GM19468 (cell line): ENCODE results near the gene DOCK3.
"Not testable (repeated sequence)": the region's sequence is repeated elsewhere in the genome, so short reads cannot be mapped to it uniquely, and the experiment has no call there.

Experiments
- ATAC-seq: cut with Tn5 transposase; IDR thresholded peaks from one replicate; pipeline ENCODE4 v1.9.1; 2021; ENCODE audit warnings: mild to moderate bottlenecking, moderate library complexity, moderate number of reproducible peaks; ENCODE audit not compliant: unreplicated experiment; ENCODE audit errors: extremely low read depth

Gene DOCK3

DNA sequence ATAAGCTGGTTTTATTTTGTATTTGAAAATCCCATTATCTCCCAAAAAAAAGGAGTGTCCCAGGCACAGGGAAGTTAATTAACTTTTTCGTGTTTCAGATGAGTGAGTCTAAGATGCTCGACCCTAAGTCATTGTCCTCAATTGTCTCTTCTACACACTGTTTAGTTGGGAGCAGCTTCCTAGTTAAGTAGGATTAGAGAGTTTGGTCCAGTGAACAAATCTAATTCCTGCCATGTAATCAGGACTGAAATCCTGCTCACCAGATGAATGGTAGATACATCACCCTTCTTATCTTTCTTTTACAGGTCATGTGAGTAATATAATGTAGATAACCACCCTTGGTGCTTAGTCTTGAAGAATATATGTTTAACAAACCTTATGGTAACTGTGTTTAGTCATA lies 481.4 kb downstream of the DOCK3 start:
- ATAC-seq: no peak

DNA sequence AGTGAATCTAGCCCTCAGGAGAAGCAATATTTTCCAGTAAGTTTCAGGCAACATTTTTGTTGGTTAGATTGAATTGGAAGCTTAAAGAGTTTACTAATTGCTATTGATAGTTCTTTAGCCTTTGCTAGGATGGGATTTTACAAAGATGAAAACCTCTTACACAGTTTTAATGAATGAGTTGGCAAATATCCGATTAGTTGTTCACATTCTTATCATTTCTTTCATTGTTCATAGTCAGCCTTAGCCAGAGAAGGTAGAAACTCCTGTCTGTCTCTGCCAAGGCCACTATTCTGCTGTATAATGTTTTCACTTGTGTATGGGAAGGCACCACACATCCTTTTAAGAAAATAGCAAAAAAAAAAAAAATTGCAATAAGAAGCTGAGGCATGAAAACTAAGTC lies 488.3 kb downstream of the DOCK3 start:
- ATAC-seq: no peak

GRCh38 chr3:51173518-51174271 lies 499.0 kb downstream of the DOCK3 start:
- ATAC-seq: no peak

DNA sequence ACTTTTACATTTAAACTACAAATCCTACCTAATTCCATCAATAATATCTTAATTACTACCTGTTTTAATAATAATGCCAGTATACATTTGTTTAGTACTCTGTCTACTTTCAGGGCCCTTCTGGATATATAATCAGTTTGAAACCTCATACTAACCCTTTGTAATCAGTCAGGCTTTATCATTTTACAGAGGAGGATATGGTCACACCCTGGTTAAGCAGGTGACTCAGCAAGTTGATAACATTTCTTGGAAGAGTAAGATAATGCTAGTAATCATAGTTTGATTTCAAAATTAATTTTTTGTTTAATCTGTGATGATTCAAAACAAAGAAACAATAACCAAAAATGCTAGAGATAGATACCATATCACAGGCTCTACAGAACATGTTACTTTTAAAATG lies 502.2 kb downstream of the DOCK3 start:
- no peak for ATAC-seq

DNA sequence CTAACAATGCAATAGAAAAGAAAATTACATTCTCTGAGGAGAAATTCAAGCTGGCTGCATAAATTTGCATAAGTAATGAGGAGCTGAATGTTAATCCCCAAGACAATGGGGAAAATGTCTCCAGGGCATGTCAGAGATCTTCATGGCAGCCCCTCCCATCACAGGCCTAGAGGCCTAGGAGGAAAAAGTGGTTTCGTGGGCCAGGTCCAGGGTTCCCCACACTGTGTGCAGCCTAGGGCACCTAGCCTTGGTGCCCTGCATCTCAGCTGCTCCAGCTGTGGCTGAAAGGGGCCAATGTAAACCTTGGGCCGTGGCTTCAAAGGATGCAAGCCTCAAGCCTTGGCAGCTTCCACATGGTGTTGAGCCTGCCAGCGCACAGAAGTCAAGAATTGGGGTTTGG lies 511.7 kb downstream of the DOCK3 start:
- ATAC-seq: not testable (repeated sequence)

- no peak for ATAC-seq
These were observed 515.5 kb downstream of the DOCK3 start for GRCh38 chr3:51190199-51190598.

DNA sequence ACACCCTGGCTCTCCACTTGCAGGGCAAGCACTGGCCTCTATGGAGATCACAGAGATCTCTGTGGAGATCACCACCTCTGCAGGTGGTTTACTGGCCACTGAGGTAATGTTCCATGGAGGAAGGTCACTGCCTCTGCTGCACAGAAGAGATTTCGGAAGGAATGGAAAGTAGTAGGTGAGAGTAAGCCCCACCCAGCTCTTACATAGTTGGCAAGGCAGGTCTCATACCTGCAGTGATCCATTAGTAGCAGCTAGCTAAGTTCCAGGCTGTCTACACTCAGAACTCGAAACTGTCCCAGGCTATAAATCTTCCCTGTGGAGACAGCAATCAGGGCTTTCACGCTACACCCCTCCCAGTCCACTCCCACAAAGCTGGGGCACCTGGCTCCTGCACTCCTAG lies 516.1 kb downstream of the DOCK3 start:
- ATAC-seq: no peak

DNA sequence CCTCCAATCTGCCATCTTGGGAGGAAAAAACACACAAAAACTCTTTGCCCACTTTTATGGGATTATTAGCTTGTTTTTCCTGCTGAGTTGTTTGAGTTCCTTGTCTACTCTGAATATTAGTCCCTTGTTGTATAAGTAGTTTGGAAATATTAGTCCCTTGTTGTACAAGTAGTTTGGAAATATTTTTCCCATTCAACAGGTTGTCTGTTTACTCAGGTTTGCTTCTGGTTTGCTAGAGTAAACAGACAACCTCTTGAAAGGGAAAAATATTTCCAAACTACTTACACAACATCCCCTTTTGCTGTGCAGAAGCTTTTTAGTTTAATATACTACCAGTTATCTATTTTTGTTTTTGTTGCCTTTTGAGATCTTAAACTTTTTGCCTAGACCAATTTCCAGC lies 517.0 kb downstream of the DOCK3 start:
- ATAC-seq: no peak

DNA sequence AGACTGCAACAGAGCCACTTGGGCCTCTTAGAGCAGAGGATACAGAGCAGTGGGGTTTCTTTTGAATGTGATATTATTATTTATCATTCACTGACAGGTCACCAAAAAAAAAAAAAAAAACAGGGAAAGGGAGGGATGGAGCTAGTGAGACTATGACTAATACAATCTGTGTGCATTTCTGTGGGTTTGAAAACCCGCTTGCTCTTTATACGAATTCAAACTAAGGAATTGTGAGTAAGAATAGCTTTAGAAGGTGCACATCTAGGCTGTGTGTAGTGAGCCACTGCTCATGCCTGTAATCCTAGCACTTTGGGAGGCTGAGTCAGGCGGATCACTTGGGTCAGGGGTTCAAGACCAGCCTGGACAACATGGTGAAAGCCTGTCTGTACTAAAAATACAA lies 523.8 kb downstream of the DOCK3 start:
- no peak for ATAC-seq

DNA sequence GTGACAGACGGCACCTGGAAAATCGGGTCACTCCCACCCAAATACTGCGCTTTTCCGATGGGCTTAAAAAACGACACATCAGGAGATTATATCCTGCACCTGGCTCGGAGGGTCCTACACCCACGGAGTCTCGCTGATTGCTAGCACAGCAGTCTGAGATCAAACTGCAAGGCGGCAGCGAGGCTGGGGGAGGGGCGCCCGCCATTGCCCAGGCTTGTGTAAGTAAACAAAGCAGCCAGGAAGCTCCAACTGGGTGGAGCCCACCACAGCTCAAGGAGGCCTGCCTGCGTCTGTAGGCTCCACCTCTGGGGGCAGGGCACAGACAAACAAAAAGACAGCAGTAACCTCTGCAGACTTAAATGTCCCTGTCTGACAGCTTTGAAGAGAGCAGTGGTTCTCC lies 524.6 kb downstream of the DOCK3 start:
- ATAC-seq: not testable (repeated sequence)

GRCh38 chr3:51216291-51216690 lies 541.6 kb downstream of the DOCK3 start:
- no peak for ATAC-seq

- no peak for ATAC-seq
These were observed 547.2 kb downstream of the DOCK3 start for GRCh38 chr3:51221959-51222358.

DNA sequence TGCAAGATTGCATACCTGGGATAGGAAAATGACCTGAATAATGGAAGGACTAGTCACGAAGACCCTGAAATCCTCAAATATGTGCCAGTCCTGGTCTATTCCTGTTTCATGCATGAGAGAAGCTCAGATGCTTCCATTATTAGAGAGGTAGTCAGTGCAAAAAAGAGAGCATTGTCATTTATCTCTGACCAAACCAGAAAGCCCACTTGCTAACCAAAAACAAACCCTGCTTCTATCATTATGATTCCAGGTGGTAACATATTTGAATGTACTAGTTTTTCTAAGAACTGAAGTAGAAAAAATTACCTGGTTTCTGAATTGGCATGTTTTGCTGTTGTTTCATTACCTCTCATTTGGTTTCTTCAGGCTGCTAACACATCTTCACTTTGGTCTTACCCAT lies 549.6 kb downstream of the DOCK3 start:
- ATAC-seq: no peak

GRCh38 chr3:51224843-51225242 lies 550.1 kb downstream of the DOCK3 start:
- no peak for ATAC-seq

DNA sequence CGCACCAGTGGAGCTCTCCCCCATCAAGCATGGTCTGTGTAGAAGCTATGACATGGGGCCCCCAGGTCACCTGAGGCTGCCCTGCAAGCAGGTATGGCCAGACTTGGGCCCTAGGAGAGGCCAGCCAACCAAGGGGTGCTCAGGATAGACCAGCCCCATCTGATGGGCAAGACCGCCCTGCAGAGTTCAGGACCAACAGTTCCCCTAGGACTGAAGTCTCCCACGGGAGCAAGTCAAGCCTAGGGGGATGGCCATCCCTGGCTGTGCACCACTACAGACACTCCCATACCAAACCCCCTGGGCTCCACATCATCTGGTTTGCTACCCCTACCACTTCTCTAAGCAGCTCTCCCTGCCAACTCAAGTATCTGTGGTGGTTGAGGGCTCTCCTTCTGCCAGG lies 568.2 kb downstream of the DOCK3 start:
- no peak for ATAC-seq

GRCh38 chr3:51243924-51244323 lies 569.2 kb downstream of the DOCK3 start:
- no peak for ATAC-seq

DNA sequence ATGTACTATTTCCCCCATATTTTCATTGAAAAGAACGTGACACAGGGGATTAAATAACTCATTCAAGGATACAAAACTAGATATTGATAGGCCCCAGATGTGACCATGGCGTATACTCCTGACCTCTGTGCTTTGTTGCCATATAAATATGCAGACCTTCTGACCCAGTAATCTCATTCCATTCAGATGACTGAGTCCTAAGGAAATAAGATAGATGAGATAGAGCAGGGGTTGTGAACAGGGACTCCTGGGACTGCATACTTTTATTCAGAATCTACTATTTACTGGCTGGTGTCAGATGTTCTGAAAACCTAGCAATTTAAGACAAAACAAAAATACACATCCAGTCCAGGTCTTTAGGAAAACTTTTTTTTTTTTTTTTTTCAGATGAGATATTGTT lies 571.1 kb downstream of the DOCK3 start:
- ATAC-seq: no peak

GRCh38 chr3:51257870-51258269 lies 583.1 kb downstream of the DOCK3 start:
- ATAC-seq: no peak

- ATAC-seq: not testable (repeated sequence)
These were observed 589.4 kb downstream of the DOCK3 start for GRCh38 chr3:51264166-51264565.

DNA sequence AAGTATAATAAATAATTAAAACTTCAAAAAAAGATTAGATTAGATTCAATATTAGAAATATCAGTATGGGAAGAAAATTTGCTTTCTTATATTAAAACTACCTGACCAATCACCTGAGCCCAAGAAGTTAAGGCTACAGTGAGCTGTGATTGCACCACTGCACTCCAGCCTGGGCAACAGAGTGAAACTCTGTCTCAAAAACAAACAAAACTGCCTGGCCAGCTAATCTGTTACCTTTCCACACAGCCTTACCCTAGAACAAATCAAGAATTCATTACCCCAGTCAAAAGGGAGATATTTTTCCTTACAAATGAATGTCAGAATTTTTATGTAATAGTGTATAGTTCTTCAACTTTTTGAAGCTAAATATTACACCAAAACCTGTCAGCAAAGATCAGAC lies 593.4 kb downstream of the DOCK3 start:
- ATAC-seq: no peak

GRCh38 chr3:51269466-51269865 lies 594.7 kb downstream of the DOCK3 start:
- ATAC-seq: no peak

- no peak for ATAC-seq
These were observed 595.8 kb downstream of the DOCK3 start for GRCh38 chr3:51270559-51270958.
